Keratinocyte (primary cell): ENCODE results near the gene FAM50B. TPM values are rescaled to one million over a fixed set of nuclear protein-coding genes. Genes with fewer than 3 reads are reported as not detected.

ENCODE experiments used
- DNase-seq: peaks from one replicate; pipeline ENCODE4 v3.0.0-alpha.2; 2011; ENCODE audit warnings: low read depth, missing footprints, low spot score
- FAIRE-seq: peaks from 2 replicates; lab custom pipeline; 2011; peaks lifted over from hg19 to GRCh38; lab: Jason Lieb, UNC
- H2AFZ ChIP-seq: 2 replicates; pipeline ENCODE4 v1.6.0; 2012; ENCODE audit warnings: low read length, control low read depth, inconsistent platforms; ENCODE audit not compliant: control insufficient read depth
- H3K27ac ChIP-seq: 2 replicates; pipeline ENCODE4 v1.5.1; 2011; ENCODE audit warnings: low read length; ENCODE audit not compliant: control insufficient read depth, insufficient read depth
- H3K27me3 ChIP-seq: 3 replicates; pipeline ENCODE4 v1.6.0; 2011; ENCODE audit warnings: low read length; ENCODE audit not compliant: control insufficient read depth, insufficient read depth; ENCODE audit errors: extremely low read depth
- H3K36me3 ChIP-seq, 2 experiments: 2 replicates in 1 of 2; 3 replicates in 1 of 2; pipeline ENCODE4 v1.5.1; 2011; ENCODE audit warnings: low read length in 2 of 2, mild to moderate bottlenecking in 1 of 2; ENCODE audit not compliant: control insufficient read depth in 2 of 2, insufficient read depth in 2 of 2; ENCODE audit errors: extremely low read depth in 1 of 2
- H3K4me1 ChIP-seq: 3 replicates; pipeline ENCODE4 v1.5.1; 2011; ENCODE audit warnings: low read length; ENCODE audit not compliant: control insufficient read depth, insufficient read depth; ENCODE audit errors: extremely low read depth
- H3K4me2 ChIP-seq: 3 replicates; pipeline ENCODE4 v1.6.0; 2011; ENCODE audit warnings: low read depth, low read length; ENCODE audit not compliant: control insufficient read depth, insufficient read depth; ENCODE audit errors: extremely low read depth
- H3K4me3 ChIP-seq, 3 experiments: fragments of 200-600 bp in 1 of 3; sonication (generic) in 1 of 3; 2 replicates in 2 of 3; 3 replicates in 1 of 3; pipeline ENCODE4 v1.5.1; 2011 to 2016; ENCODE audit warnings: low read length in 3 of 3, mild to moderate bottlenecking in 3 of 3, control low read depth in 2 of 3, inconsistent platforms in 1 of 3, low read depth in 1 of 3, mixed read lengths in 1 of 3, mixed run types in 1 of 3, moderate library complexity in 1 of 3; ENCODE audit not compliant: control insufficient read depth in 2 of 3, insufficient read depth in 2 of 3; ENCODE audit errors: extremely low read depth in 1 of 3
- H3K79me2 ChIP-seq: 2 replicates; pipeline ENCODE4 v1.6.0; 2012; ENCODE audit warnings: low read length; ENCODE audit not compliant: control insufficient read depth, insufficient read depth
- H3K9ac ChIP-seq: 3 replicates; pipeline ENCODE4 v1.6.0; 2011; ENCODE audit warnings: low read length; ENCODE audit not compliant: control insufficient read depth, insufficient read depth; ENCODE audit errors: extremely low read depth
- H3K9me1 ChIP-seq: 3 replicates; pipeline ENCODE4 v1.6.0; 2011; ENCODE audit warnings: low read length; ENCODE audit not compliant: control insufficient read depth, insufficient read depth; ENCODE audit errors: extremely low read depth
- H3K9me3 ChIP-seq: 2 replicates; pipeline ENCODE4 v1.5.1; 2012; ENCODE audit warnings: low read depth, low read length; ENCODE audit not compliant: control insufficient read depth
- H4K20me1 ChIP-seq: 3 replicates; pipeline ENCODE4 v1.6.0; 2011; ENCODE audit warnings: low read length; ENCODE audit not compliant: control insufficient read depth, insufficient read depth; ENCODE audit errors: extremely low read depth
- EZH2 ChIP-seq: IDR thresholded peaks from one replicate; pipeline ENCODE4 v1.6.1; 2012; ENCODE audit warnings: inconsistent platforms, mild to moderate bottlenecking, low read length, moderate library complexity
- dilution Hi-C: fragments of 300-500 bp; cut with MboI; formaldehyde crosslinking; loops from one replicate; pipeline ENCODE4 v1.7.0; 2020; ENCODE audit warnings: low sequenced_read_pairs; ENCODE audit not compliant: extremely low pct_ligation_motif_present
- polyA plus RNA-seq, 5 experiments: library from polyadenylated mRNA; depleted of rRNA in 3 of 5; stranded (reverse) in 3 of 5; stranded (forward) in 1 of 5; unstranded in 1 of 5; fragments of >200 nt; gene quantifications; 1 replicate in 1 of 5; 2 replicates in 3 of 5; 3 replicates in 1 of 5; pipeline versions ENCODE4 v1.2.1 to v1.2.3, GENCODE V29; 2011 to 2012; ENCODE audit warnings: missing spikeins in 2 of 5, low read depth in 1 of 5, low replicate concordance in 1 of 5
- TF ChIP-seq, protein P1 (sequence below), 3 experiments: IDR thresholded peaks in 1 of 3; conservative IDR thresholded peaks in 1 of 3; optimal IDR thresholded peaks in 1 of 3; 2 replicates in 2 of 3; 3 replicates in 1 of 3; pipeline versions ENCODE3 to v1.5.1; 2011; ENCODE audit warnings: low read length in 3 of 3, mild to moderate bottlenecking in 3 of 3, moderate library complexity in 2 of 3, control low read depth in 1 of 3, inconsistent platforms in 1 of 3; ENCODE audit not compliant: insufficient read depth in 2 of 3; ENCODE audit errors: extremely low read depth in 1 of 3

FAM50B gene
- polyA plus RNA-seq, 1 donor (not counting 4 experiments of a cell fraction or from before 2014, with no cell fraction given), result 4.0 TPM

DNA sequence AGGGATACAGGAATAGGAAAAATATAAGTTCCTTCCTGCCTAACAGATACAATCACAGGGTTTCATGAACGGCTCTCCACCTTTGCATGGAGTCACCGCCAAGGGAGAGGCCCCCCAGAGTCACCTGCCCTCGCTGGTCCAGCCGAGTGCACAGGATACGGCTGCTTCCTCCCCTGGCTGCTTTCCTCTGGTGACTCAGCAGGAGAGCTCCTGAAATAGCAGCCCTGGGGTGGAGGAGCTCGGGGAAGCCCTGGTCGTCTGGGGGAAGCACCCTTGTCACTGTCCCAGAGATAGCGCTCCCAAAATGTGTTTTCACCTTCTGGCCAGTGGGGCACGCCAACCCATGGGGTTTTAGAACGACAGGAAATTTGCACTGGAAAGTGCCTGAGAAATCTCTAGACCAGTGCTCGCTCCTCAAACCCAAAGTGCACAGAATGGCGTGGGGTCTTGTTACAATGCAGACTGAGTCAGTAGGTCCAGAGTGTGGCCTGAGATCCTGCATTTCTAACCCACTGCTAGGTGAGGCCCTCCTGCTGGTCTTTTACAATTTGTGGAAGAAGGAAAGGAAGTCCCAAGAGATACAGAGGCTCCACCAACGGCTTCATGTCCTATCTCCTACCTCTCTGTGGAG, 35.9 kb upstream of the FAM50B start:
- peak; percentile 5 for FAIRE-seq
- Histone ChIP-seq H3K36me3 (no peaks in the 10 kb centered on the region), H3K4me3 (no peak overlapping the region), H3K9me3 (no peaks in the 10 kb centered on the region), H3K27me3 (no peaks in the 10 kb centered on the region), H2AFZ (no peak overlapping the region), H3K27ac (no peak overlapping the region), H3K4me1 (peaks cover 21% of the 10 kb centered on the region), H3K4me2 (peak overlapping the region; percentile 55), H4K20me1 (no peaks in the 10 kb centered on the region), H3K9ac (no peak overlapping the region), H3K79me2 (no peaks in the 10 kb centered on the region), H3K9me1 (no peaks in the 10 kb centered on the region)
- dilution Hi-C loops, result no loop called here
- no peak for DNase-seq
- TF ChIP-seq, protein P1, sequence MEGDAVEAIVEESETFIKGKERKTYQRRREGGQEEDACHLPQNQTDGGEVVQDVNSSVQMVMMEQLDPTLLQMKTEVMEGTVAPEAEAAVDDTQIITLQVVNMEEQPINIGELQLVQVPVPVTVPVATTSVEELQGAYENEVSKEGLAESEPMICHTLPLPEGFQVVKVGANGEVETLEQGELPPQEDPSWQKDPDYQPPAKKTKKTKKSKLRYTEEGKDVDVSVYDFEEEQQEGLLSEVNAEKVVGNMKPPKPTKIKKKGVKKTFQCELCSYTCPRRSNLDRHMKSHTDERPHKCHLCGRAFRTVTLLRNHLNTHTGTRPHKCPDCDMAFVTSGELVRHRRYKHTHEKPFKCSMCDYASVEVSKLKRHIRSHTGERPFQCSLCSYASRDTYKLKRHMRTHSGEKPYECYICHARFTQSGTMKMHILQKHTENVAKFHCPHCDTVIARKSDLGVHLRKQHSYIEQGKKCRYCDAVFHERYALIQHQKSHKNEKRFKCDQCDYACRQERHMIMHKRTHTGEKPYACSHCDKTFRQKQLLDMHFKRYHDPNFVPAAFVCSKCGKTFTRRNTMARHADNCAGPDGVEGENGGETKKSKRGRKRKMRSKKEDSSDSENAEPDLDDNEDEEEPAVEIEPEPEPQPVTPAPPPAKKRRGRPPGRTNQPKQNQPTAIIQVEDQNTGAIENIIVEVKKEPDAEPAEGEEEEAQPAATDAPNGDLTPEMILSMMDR (optimal IDR thresholded peaks at IDR 0.05 in 1 of 3, IDR thresholded peaks at IDR 0.05 in 1 of 3, conservative IDR thresholded peaks at IDR 0.05 in 1 of 3; ENCODE audit: extremely low read depth in 1 of 3, insufficient read depth in 2 of 3, low read length in 3 of 3), result no peak
- TF ChIP-seq EZH2, result no peak

DNA sequence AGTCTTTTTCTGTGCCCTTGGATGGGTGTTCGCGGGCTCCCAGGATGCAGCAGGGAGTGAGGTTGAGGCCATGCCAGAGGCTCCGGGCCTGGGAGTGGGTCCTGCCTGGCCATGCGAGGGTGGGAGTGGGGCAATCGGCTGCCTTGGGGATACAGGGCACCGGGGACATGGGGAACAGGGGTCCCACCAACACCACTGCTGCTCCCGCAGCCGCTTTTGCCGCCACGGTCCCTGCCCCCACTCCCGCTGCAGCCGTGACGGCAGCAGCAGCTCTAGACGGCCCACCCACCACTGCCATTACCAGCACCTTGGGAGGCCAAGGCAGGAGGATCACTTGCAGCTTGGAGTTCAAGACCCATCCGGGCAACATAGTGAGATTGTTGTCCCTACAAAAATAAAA, 35.3 kb upstream of the FAM50B start:
- Histone ChIP-seq H3K4me2 (no peak overlapping the region), H4K20me1 (no peaks in the 10 kb centered on the region), H3K4me1 (peaks cover 15% of the 10 kb centered on the region), H3K36me3 (no peaks in the 10 kb centered on the region), H3K9ac (no peak overlapping the region), H3K27ac (no peak overlapping the region), H3K9me3 (no peaks in the 10 kb centered on the region), H3K4me3 (no peak overlapping the region), H2AFZ (no peak overlapping the region), H3K79me2 (no peaks in the 10 kb centered on the region), H3K9me1 (no peaks in the 10 kb centered on the region), H3K27me3 (no peaks in the 10 kb centered on the region)
- dilution Hi-C loops, result no loop called here
- TF ChIP-seq EZH2, result no peak
- TF ChIP-seq, protein P1 (optimal IDR thresholded peaks at IDR 0.05 in 1 of 3, IDR thresholded peaks at IDR 0.05 in 1 of 3, conservative IDR thresholded peaks at IDR 0.05 in 1 of 3; ENCODE audit: extremely low read depth in 1 of 3, insufficient read depth in 2 of 3, low read length in 3 of 3), result no peak
- DNase-seq (no peak), FAIRE-seq (no peak)
